Rectal smooth muscle tissue (tissue), 1 donor: ENCODE data around the gene SLC22A16.

Source experiments
- H3K27ac ChIP-seq: one replicate; pipeline ENCODE4 v1.7.0; 2013; ENCODE audit warnings: low read depth, low read length, inconsistent platforms
- H3K27me3 ChIP-seq: one replicate; pipeline ENCODE4 v1.7.0; 2013; ENCODE audit warnings: low read length; ENCODE audit not compliant: control insufficient read depth, insufficient read depth
- H3K36me3 ChIP-seq: one replicate; pipeline ENCODE4 v1.7.0; 2013; ENCODE audit warnings: low read length; ENCODE audit not compliant: control insufficient read depth, insufficient read depth
- H3K4me1 ChIP-seq: one replicate; pipeline ENCODE4 v1.7.0; 2013; ENCODE audit warnings: low read length; ENCODE audit not compliant: control insufficient read depth, insufficient read depth
- H3K4me3 ChIP-seq: one replicate; pipeline ENCODE4 v1.7.0; 2013; ENCODE audit warnings: low read length
- H3K9ac ChIP-seq: one replicate; pipeline ENCODE4 v1.7.0; 2013; ENCODE audit warnings: low read length

Gene SLC22A16

GRCh38 chr6:110410511-110410910 is 65.9 kb downstream of the SLC22A16 start:
- Histone ChIP-seq H3K27ac (no peak overlapping the region), H3K4me3 (no peak overlapping the region), H3K36me3 (no peaks in the 10 kb centered on the region), H3K9ac (no peak overlapping the region), H3K4me1 (no peaks in the 10 kb centered on the region), H3K27me3 (no peaks in the 10 kb centered on the region)

- Histone ChIP-seq H3K9ac (no peak overlapping the region), H3K4me1 (no peaks in the 10 kb centered on the region)
These were observed 66.6 kb downstream of the SLC22A16 start for GRCh38 chr6:110409794-110410193.

GRCh38 chr6:110408901-110409300 is 67.5 kb downstream of the SLC22A16 start:
- Histone ChIP-seq H3K4me3 (no peak overlapping the region), H3K27me3 (no peaks in the 10 kb centered on the region), H3K9ac (no peak overlapping the region), H3K27ac (no peak overlapping the region), H3K36me3 (no peaks in the 10 kb centered on the region), H3K4me1 (no peaks in the 10 kb centered on the region)

More at GRCh38 chr6:110409794-110410193, 66.6 kb downstream of the SLC22A16 start:
- H3K27me3 ChIP-seq: no peaks in the 10 kb centered on the region
- H3K27ac ChIP-seq: no peak overlapping the region
- H3K36me3 ChIP-seq: no peaks in the 10 kb centered on the region
- no peak overlapping the region for H3K4me3 ChIP-seq

GRCh38 chr6:110404607-110405006 is 71.8 kb downstream of the SLC22A16 start:
- no peak overlapping the region for H3K4me3 ChIP-seq
- no peak overlapping the region for H3K9ac ChIP-seq
- no peaks in the 10 kb centered on the region for H3K4me1 ChIP-seq
- no peaks in the 10 kb centered on the region for H3K27me3 ChIP-seq
- H3K27ac ChIP-seq: no peak overlapping the region
- no peaks in the 10 kb centered on the region for H3K36me3 ChIP-seq

GRCh38 chr6:110401585-110402176 is 74.7 kb downstream of the SLC22A16 start:
- H3K4me1 ChIP-seq: no peaks in the 10 kb centered on the region
- H3K27me3 ChIP-seq: no peaks in the 10 kb centered on the region
- H3K9ac ChIP-seq: no peak overlapping the region
- H3K36me3 ChIP-seq: no peaks in the 10 kb centered on the region
- H3K27ac ChIP-seq: no peak overlapping the region
- H3K4me3 ChIP-seq: no peak overlapping the region

GRCh38 chr6:110400208-110400607 is 76.2 kb downstream of the SLC22A16 start:
- Histone ChIP-seq H3K9ac (no peak overlapping the region), H3K27me3 (no peaks in the 10 kb centered on the region), H3K4me1 (no peaks in the 10 kb centered on the region), H3K27ac (no peak overlapping the region), H3K4me3 (peak overlapping the region; percentile 61), H3K36me3 (no peaks in the 10 kb centered on the region)

GRCh38 chr6:110399219-110400071 is 77.0 kb downstream of the SLC22A16 start:
- Histone ChIP-seq H3K27ac (no peak overlapping the region), H3K4me1 (no peaks in the 10 kb centered on the region), H3K9ac (no peak overlapping the region), H3K36me3 (no peaks in the 10 kb centered on the region), H3K27me3 (no peaks in the 10 kb centered on the region), H3K4me3 (peak overlapping the region; percentile 61)

GRCh38 chr6:110398778-110399177 is 77.6 kb downstream of the SLC22A16 start:
- Histone ChIP-seq H3K27ac (no peak overlapping the region), H3K9ac (no peak overlapping the region), H3K4me1 (no peaks in the 10 kb centered on the region), H3K27me3 (no peaks in the 10 kb centered on the region), H3K4me3 (no peak overlapping the region), H3K36me3 (no peaks in the 10 kb centered on the region)

GRCh38 chr6:110395221-110395620 is 81.2 kb downstream of the SLC22A16 start:
- no peak overlapping the region for H3K4me3 ChIP-seq
- H3K36me3 ChIP-seq: no peaks in the 10 kb centered on the region
- H3K27ac ChIP-seq: no peak overlapping the region
- H3K4me1 ChIP-seq: peaks cover under 1% of the 10 kb centered on the region
- H3K27me3 ChIP-seq: no peaks in the 10 kb centered on the region
- H3K9ac ChIP-seq: no peak overlapping the region

GRCh38 chr6:110394409-110394808 is 82.0 kb downstream of the SLC22A16 start:
- Histone ChIP-seq H3K9ac (no peak overlapping the region), H3K27ac (no peak overlapping the region), H3K36me3 (no peaks in the 10 kb centered on the region)

GRCh38 chr6:110392727-110393126 is 83.7 kb downstream of the SLC22A16 start:
- Histone ChIP-seq H3K4me3 (no peak overlapping the region), H3K4me1 (peaks cover 3% of the 10 kb centered on the region), H3K9ac (no peak overlapping the region), H3K27me3 (no peaks in the 10 kb centered on the region), H3K27ac (no peak overlapping the region), H3K36me3 (no peaks in the 10 kb centered on the region)

More at GRCh38 chr6:110394409-110394808, 82.0 kb downstream of the SLC22A16 start:
- H3K4me1 ChIP-seq: peaks cover 3% of the 10 kb centered on the region
- no peaks in the 10 kb centered on the region for H3K27me3 ChIP-seq
- H3K4me3 ChIP-seq: no peak overlapping the region

- Histone ChIP-seq H3K4me3 (no peak overlapping the region), H3K9ac (no peak overlapping the region), H3K27me3 (no peaks in the 10 kb centered on the region), H3K4me1 (peaks cover 3% of the 10 kb centered on the region), H3K27ac (no peak overlapping the region), H3K36me3 (no peaks in the 10 kb centered on the region)
These were observed 86.0 kb downstream of the SLC22A16 start for GRCh38 chr6:110390404-110390803.
